Right hindlimb (tissue), 1 donor: ENCODE results near the gene HS3ST1.
"Not testable (repeated sequence)": the region's sequence is repeated elsewhere in the genome, so short reads cannot be mapped to it uniquely, and the experiment has no call there.

Experiments used
- DNase-seq: peaks from one replicate; pipeline ENCODE4 v3.0.0-alpha.2; 2018

The HS3ST1 gene

GRCh38 chr4:11397819-11398610 lies 30.7 kb downstream of the HS3ST1 start:
- no peak for DNase-seq

DNA sequence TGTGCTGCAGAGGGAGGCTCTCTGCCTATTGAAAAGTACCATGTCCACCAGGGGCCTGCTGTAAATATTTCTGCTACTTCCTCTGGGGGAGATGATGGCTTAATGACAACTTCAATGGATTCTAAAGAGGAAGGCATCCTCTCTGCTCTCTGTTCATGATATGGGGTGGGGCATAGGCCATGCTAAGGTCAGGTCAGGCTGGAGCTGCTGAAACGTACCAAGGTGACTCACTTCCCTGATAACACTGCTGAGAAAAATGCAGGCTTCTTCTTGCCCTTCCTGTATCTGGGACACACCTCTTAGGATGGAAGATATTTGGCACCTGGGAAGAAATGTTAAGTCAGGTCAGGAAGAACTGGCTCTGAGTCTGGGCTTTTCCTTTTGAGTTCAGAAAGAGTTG lies 31.5 kb downstream of the HS3ST1 start:
- DNase-seq = no peak

DNA sequence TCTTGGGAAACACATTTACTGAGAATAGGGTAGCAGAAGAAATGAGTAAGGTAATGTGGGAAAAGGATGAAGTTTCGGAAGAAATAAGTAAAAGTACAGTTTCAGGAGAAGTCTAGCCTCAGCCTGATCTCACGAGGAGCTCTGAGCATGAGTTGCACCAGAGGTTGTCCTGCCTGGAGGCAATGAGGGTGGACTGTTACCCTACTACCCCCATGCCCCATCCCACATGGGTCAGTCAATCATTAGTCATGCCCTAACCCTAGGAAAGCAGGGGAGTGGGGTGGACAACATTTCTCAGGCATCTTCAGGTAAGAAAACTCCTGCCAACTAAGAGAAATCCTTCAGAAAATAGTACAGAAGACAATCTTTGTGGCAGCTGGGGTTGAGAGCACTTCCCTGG lies 35.1 kb downstream of the HS3ST1 start:
- DNase-seq = no peak

GRCh38 chr4:11384072-11384471 lies 44.6 kb downstream of the HS3ST1 start:
- DNase-seq = not testable (repeated sequence)

GRCh38 chr4:11376571-11376970 lies 52.1 kb downstream of the HS3ST1 start:
- DNase-seq = no peak

GRCh38 chr4:11376146-11376545 lies 52.5 kb downstream of the HS3ST1 start:
- DNase-seq = no peak

DNA sequence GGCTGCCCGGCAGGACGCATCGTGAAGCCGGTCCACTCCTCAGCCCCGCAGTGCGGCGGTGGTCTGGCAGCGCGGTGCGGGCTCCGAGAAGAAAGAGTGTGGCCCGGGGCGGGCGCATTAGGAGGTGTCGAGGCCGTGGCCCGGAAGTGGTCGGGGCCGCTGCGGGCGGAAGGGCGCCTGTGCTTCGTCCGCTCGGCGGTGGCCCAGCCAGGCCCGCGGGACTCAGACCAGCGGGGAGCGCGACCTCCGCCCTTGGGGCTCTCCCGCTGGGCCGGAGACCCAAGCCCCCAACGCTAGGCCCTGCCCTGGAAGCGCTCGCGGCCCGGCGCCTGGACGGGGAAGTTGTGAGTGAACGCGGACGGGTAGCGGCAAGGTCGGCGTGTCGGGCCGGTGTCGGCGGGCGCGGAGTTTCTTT lies 60.0 kb downstream of the HS3ST1 start:
- peak; percentile 22 for DNase-seq

DNA sequence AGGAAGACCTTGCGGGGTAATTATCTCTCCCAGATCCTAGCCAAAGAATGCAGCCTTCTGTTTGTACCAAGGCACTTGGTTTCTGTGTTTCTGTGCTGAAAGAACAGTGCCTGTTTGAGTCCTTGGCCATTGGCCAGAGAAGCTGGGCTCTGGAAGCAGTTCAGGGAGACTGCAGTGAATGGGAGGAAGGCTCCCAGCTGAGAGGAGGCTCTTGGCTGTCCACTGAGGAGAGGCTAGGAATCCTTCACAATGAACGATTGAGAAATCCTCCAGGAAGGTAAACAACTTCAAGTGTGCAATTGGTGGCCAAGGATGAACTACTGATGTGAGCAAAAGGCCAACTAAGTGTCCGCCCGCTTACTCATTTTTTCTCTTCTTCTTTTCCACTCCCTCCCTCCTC lies 61.3 kb downstream of the HS3ST1 start:
- DNase-seq = peak; percentile 58

- no peak for DNase-seq
Observed at GRCh38 chr4:11366859-11367258, 61.8 kb downstream of the HS3ST1 start.

- DNase-seq = no peak
Observed at GRCh38 chr4:11365039-11365438, 63.7 kb downstream of the HS3ST1 start.

DNA sequence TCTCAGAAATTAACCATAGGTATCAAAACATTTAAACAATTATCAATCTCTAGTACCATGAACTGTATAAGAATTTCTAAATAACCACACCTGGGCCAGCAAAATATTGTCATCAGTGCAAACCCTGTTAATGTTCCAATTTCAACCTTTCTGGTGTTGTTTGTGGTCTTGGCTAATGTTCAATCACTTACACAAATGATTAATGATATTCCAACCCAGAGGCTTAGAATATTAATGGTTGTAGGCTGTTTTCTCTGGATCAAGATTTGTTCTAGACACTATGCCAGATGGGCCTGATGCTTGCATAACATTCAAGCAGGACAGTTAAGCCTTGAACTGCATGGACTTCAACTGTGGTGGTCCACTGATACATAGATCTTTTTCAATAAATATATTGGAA lies 69.1 kb downstream of the HS3ST1 start:
- DNase-seq = no peak

DNA sequence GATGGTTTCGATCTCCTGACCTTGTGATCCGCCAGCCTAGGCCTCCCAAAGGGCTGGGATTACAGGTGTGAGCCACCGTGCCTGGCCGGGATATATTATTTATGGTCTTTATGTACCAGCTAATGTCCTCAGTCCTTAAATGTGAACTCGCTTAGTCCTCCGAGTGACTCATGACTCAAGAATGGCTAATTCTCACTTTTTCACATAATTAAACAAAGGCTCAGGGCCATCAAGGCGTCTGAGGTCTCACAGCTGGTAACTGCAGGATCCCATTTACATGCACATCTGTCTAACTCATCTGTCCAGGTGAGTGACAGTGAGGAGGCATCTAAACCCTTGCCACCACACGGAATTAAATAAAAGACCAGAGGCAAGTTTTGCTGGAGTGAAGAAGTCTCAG lies 73.5 kb downstream of the HS3ST1 start:
- no peak for DNase-seq

- no peak for DNase-seq
Observed at GRCh38 chr4:11354531-11354930, 74.2 kb downstream of the HS3ST1 start.

GRCh38 chr4:11348449-11349088 lies 80.1 kb downstream of the HS3ST1 start:
- no peak for DNase-seq

- no peak for DNase-seq
Observed at GRCh38 chr4:11344916-11345315, 83.8 kb downstream of the HS3ST1 start.

DNA sequence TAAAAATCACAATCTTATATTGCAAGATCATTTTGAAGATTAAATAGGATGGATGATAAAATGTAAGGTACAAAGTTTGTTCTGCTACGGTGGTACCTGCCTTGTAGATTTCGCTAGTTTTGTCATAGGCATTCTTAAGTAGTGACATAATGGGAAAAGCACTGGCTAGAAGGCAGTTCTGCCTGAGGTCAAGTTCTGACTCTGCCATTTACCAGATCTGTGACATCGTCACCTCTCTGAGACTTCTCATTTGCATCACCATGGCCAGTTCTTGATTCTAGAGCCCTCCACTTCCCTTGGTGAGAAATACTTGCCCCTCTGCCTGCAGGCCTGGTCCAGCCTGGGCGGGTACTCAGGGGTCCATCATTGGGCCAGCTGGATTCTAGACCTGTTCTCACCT lies 85.2 kb downstream of the HS3ST1 start:
- DNase-seq = no peak
